Neural cell (in vitro differentiated cells): ENCODE results near the gene ESPNL. TPM values are rescaled to one million over a fixed set of nuclear protein-coding genes. Genes with fewer than 3 reads are reported as not detected.

Experiments used
- H2AFZ ChIP-seq: fragments of 200-600, 300-800 bp; sonication (generic), shearing (Covaris generic); 2 replicates; pipeline ENCODE4 v1.6.0; 2014; ENCODE audit warnings: low read depth, mild to moderate bottlenecking, antibody characterized with exemption, low read length, moderate library complexity
- H3F3A ChIP-seq: fragments of 200-600 bp; shearing (Covaris generic); 2 replicates; pipeline ENCODE4 v1.6.1; 2016; ENCODE audit warnings: mild to moderate bottlenecking, moderate library complexity, mixed read lengths, antibody characterized with exemption, low read length; ENCODE audit not compliant: insufficient read depth, poor library complexity, severe bottlenecking
- H3K27ac ChIP-seq: fragments of 200-600, 300-800 bp; sonication (generic), shearing (Covaris generic); 2 replicates; pipeline ENCODE4 v1.5.1; 2014; ENCODE audit warnings: mild to moderate bottlenecking, low read length, moderate library complexity
- H3K27me3 ChIP-seq: fragments of 300-800, 200-600 bp; sonication (generic), shearing (Covaris generic); 2 replicates; pipeline ENCODE4 v1.6.0; 2014; ENCODE audit warnings: mild to moderate bottlenecking, low read depth, low read length, moderate library complexity; ENCODE audit not compliant: insufficient read depth
- H3K36me3 ChIP-seq: fragments of 300-800, 200-600 bp; sonication (generic), shearing (Covaris generic); 2 replicates; pipeline ENCODE4 v1.5.1; 2014; ENCODE audit warnings: mild to moderate bottlenecking, antibody characterized with exemption, low read length, moderate library complexity; ENCODE audit not compliant: insufficient read depth
- H3K4me2 ChIP-seq: fragments of 300-800, 200-600 bp; sonication (generic), shearing (Covaris generic); 2 replicates; pipeline ENCODE4 v1.6.0; 2014; ENCODE audit warnings: mild to moderate bottlenecking, low read length
- H3K4me3 ChIP-seq: fragments of 300-800, 200-600 bp; sonication (generic), shearing (Covaris generic); 2 replicates; pipeline ENCODE4 v1.5.1; 2014; ENCODE audit warnings: mild to moderate bottlenecking, low read length, moderate library complexity
- H3K79me2 ChIP-seq: fragments of 200-600 bp; shearing (Covaris generic); replicated peaks from 2 replicates; pipeline ENCODE4 v1.6.0; 2014; ENCODE audit warnings: mild to moderate bottlenecking, low read length, moderate library complexity; ENCODE audit not compliant: insufficient read depth
- H3K9ac ChIP-seq: fragments of 300-800, 200-600 bp; sonication (generic), shearing (Covaris generic); 2 replicates; pipeline ENCODE4 v1.6.1; 2016; ENCODE audit warnings: mild to moderate bottlenecking, low read length, mixed read lengths
- H3K9me2 ChIP-seq: fragments of 200-600 bp; shearing (Covaris generic); 2 replicates; pipeline ENCODE4 v1.6.1; 2016; ENCODE audit warnings: mild to moderate bottlenecking, low read length, mixed read lengths; ENCODE audit not compliant: insufficient read depth
- H3K9me3 ChIP-seq: fragments of 200-600, 300-800 bp; sonication (generic), shearing (Covaris generic); 2 replicates; pipeline ENCODE4 v1.6.1; 2016; ENCODE audit warnings: mild to moderate bottlenecking, mixed run types, low read length, moderate library complexity, mixed read lengths
- H4K20me1 ChIP-seq: fragments of 200-600 bp; shearing (Covaris generic); 2 replicates; pipeline ENCODE4 v1.6.1; 2016; ENCODE audit warnings: mild to moderate bottlenecking, mixed run types; ENCODE audit not compliant: insufficient read depth
- CTCF ChIP-seq: fragments of 450-650 bp; IDR thresholded peaks from 2 replicates; pipeline ENCODE4 v1.5.1; 2014; ENCODE audit warnings: antibody characterized with exemption, mild to moderate bottlenecking, moderate library complexity; ENCODE audit not compliant: poor library complexity, severe bottlenecking
- EP300 ChIP-seq: fragments of 450-650 bp; conservative IDR thresholded peaks from 2 replicates; pipeline ENCODE4 v1.6.1; 2014; ENCODE audit warnings: antibody characterized with exemption, mild to moderate bottlenecking, moderate library complexity; ENCODE audit not compliant: poor library complexity, severe bottlenecking
- EZH2 ChIP-seq: fragments of 200-600, 300-800 bp; shearing (Covaris generic), sonication (generic); IDR thresholded peaks from 2 replicates; pipeline ENCODE4 v1.6.1; 2014; ENCODE audit warnings: antibody characterized with exemption, low read length, borderline replicate concordance, mild to moderate bottlenecking; ENCODE audit not compliant: insufficient read depth, poor library complexity, severe bottlenecking
- MXI1 ChIP-seq: fragments of 450-650 bp; conservative IDR thresholded peaks from 2 replicates; pipeline ENCODE4 v1.6.1; 2014; ENCODE audit warnings: antibody characterized with exemption, mild to moderate bottlenecking; ENCODE audit not compliant: poor library complexity, severe bottlenecking
- POLR2AphosphoS5 ChIP-seq: IDR thresholded peaks from 2 replicates; pipeline ENCODE4 v1.6.1; 2012
- REST ChIP-seq: IDR thresholded peaks from 2 replicates; pipeline ENCODE4 v1.6.1; 2012; ENCODE audit warnings: borderline replicate concordance
- SMC3 ChIP-seq: fragments of 450-650 bp; conservative IDR thresholded peaks from 2 replicates; pipeline ENCODE4 v1.6.1; 2014; ENCODE audit warnings: antibody characterized with exemption, mild to moderate bottlenecking, moderate library complexity; ENCODE audit not compliant: poor library complexity
- polyA plus RNA-seq: library from polyadenylated mRNA; depleted of rRNA; stranded (reverse); fragments of >200 nt; gene quantifications from 2 replicates; pipeline ENCODE4 v1.2.3, GENCODE V29; 2014

ESPNL gene
- polyA plus RNA-seq, 1 donor from 2014 or later, result 0.69 TPM

- Histone ChIP-seq H3K79me2 (no peaks in the 10 kb centered on the region), H3K27ac (no peak overlapping the region), H4K20me1 (no peaks in the 10 kb centered on the region), H3K9ac (no peak overlapping the region), H3K27me3 (no peaks in the 10 kb centered on the region), H3K9me3 (no peaks in the 10 kb centered on the region), H3K9me2 (no peaks in the 10 kb centered on the region), H2AFZ (no peak overlapping the region), H3K4me2 (no peak overlapping the region), H3F3A (no peaks in the 10 kb centered on the region), H3K36me3 (no peaks in the 10 kb centered on the region), H3K4me3 (no peak overlapping the region)
- TF ChIP-seq EP300 (no peak), SMC3 (no peak), MXI1 (no peak), CTCF (no peak), REST (no peak), POLR2AphosphoS5 (no peak)
These were observed 32.2 kb upstream of the ESPNL start for GRCh38 chr2:238067939-238068338.

GRCh38 chr2:238069021-238069709 is 31.0 kb upstream of the ESPNL start:
- H3F3A ChIP-seq, result no peaks in the 10 kb centered on the region
- H3K27ac ChIP-seq, result no peak overlapping the region
- TF ChIP-seq CTCF (no peak), SMC3 (no peak), EZH2 (no peak), POLR2AphosphoS5 (no peak)
- no peaks in the 10 kb centered on the region for H4K20me1 ChIP-seq
- no peaks in the 10 kb centered on the region for H3K9me3 ChIP-seq
- H3K4me3 ChIP-seq, result no peak overlapping the region
- H2AFZ ChIP-seq, result no peak overlapping the region
- no peaks in the 10 kb centered on the region for H3K36me3 ChIP-seq
- H3K9me2 ChIP-seq, result no peaks in the 10 kb centered on the region
- no peaks in the 10 kb centered on the region for H3K27me3 ChIP-seq
- H3K4me2 ChIP-seq, result no peak overlapping the region
- no peaks in the 10 kb centered on the region for H3K79me2 ChIP-seq
- no peak overlapping the region for H3K9ac ChIP-seq
